ENCODE results near the gene GINS3. TPM values are rescaled to one million over a fixed set of nuclear protein-coding genes. Genes with fewer than 3 reads are reported as not detected.

GINS3 gene
- total RNA-seq, 1 donor from 2014 or later, result 6.9 TPM

DNA sequence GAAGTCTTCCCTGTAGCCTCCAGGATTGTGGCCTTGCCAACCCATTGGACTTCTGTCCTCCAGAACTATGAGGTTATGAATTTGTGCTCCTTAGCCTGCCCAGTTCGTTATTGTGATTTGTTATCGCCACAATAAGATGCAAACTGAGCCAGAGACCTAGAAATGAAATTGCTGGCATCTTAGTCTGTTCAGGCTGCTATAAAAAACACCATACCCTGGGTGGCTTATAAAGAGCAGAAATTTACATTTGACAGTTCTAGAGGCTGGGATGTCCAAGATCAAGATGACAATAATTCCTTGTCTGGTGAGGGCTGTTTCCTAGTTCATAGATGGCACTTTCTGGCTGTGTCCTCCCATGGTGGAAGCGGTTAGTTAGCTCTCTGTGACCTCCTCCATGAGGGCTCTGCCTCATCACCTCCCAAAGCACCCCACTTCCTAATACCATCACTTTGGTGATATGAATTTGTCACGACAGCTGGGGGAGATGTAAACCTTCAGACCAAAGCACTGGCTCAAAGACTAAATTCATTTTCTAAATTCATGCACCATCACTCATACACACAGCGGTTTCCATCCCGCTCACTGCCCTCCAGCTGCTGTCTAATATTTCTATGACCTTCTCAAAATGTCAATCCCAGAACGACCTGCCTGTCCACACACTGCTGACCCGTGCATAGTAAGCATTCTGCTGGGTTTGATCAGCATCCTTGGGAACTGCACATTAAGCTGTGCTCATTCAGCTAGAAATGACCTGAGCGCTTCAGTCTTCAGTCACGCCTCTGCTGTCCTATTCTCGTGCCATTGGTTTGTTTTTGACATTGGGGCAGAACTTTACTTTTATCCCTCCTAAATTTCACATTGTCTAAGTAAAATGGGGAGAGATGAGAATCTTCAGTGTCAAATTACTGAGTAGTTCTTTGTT is 36.6 kb downstream of the GINS3 start:
- no peaks in the 10 kb centered on the region for H3K9me3 Mint-ChIP-seq
- no peaks in the 10 kb centered on the region for H3K27me3 Mint-ChIP-seq
- intact Hi-C loops (cut with micrococcal nuclease), result no loop called here
- H3K4me1 Mint-ChIP-seq, result peaks cover 16% of the 10 kb centered on the region
- ChIA-PET POLR2A (no interaction called here), CTCF (no interaction called here)
- no peak for ATAC-seq (ENCODE audit: low read depth)
- TF ChIP-seq, protein P1, sequence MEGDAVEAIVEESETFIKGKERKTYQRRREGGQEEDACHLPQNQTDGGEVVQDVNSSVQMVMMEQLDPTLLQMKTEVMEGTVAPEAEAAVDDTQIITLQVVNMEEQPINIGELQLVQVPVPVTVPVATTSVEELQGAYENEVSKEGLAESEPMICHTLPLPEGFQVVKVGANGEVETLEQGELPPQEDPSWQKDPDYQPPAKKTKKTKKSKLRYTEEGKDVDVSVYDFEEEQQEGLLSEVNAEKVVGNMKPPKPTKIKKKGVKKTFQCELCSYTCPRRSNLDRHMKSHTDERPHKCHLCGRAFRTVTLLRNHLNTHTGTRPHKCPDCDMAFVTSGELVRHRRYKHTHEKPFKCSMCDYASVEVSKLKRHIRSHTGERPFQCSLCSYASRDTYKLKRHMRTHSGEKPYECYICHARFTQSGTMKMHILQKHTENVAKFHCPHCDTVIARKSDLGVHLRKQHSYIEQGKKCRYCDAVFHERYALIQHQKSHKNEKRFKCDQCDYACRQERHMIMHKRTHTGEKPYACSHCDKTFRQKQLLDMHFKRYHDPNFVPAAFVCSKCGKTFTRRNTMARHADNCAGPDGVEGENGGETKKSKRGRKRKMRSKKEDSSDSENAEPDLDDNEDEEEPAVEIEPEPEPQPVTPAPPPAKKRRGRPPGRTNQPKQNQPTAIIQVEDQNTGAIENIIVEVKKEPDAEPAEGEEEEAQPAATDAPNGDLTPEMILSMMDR (IDR thresholded peaks at IDR 0.05), result no peak
- no peak overlapping the region for H3K27ac Mint-ChIP-seq
- no peak overlapping the region for H3K4me3 Mint-ChIP-seq
- no peak for DNase-seq
- H3K36me3 Mint-ChIP-seq (ENCODE audit: low read depth), result no peaks in the 10 kb centered on the region

DNA sequence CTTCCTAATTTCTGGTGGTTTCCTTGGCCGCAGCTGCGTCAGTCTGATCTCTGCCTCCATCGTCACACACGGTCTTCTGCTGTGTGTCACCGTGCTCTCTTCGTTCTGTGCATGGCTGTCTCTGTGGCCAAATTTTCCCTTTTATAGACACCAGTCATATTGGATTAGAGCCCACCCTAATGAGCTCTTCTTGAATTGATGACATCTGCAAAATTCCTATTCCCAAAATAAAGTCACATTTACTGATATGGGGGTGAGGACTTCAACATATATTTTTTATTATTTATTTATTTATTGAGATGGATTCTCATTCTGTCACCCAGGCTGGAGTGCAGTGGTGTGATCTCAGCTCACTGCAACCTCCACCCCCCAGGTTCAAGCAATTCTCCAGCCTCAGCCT is 38.4 kb downstream of the GINS3 start:
- Mint-ChIP-seq H3K4me1 (peaks cover 8% of the 10 kb centered on the region), H3K27me3 (no peaks in the 10 kb centered on the region), H3K27ac (no peak overlapping the region), H3K36me3 (ENCODE audit: low read depth) (no peaks in the 10 kb centered on the region), H3K4me3 (no peak overlapping the region), H3K9me3 (no peaks in the 10 kb centered on the region)
- ATAC-seq (ENCODE audit: low read depth) (no peak), DNase-seq (no peak)
- intact Hi-C loops (cut with micrococcal nuclease), result no loop called here
- TF ChIP-seq, protein P1 (IDR thresholded peaks at IDR 0.05), result no peak
- CTCF ChIA-PET, result no interaction called here
- POLR2A ChIA-PET, result no interaction called here

DNA sequence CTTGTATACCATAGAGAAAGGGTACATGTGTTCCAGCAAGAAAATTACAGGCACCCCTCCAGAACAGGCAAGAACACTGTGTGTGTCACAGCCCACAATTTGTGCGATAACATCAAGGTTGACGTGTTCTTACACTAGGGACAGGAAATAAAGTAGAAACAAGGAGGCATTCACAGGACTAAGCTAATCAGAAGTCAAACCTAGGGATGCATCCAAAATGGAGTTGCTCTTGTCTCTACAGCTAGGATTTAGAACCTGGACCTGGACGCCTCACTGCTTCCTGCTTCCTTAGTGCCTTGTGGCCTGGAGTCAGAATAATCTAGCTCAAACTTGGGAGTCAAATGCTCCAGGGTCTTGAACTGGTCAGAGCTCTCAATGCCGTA is 41.3 kb downstream of the GINS3 start:
- CTCF ChIA-PET, result no interaction called here
- H3K4me1 Mint-ChIP-seq, result peaks cover 2% of the 10 kb centered on the region
- no peak overlapping the region for H3K27ac Mint-ChIP-seq
- no peaks in the 10 kb centered on the region for H3K36me3 Mint-ChIP-seq (ENCODE audit: low read depth)
- POLR2A ChIA-PET, result no interaction called here
- H3K9me3 Mint-ChIP-seq, result peaks cover 7% of the 10 kb centered on the region
- TF ChIP-seq, protein P1 (IDR thresholded peaks at IDR 0.05), result no peak
- intact Hi-C loops (cut with micrococcal nuclease), result no loop called here
- DNase-seq, result no peak
- H3K4me3 Mint-ChIP-seq, result no peak overlapping the region
- ATAC-seq (ENCODE audit: low read depth), result no peak
- H3K27me3 Mint-ChIP-seq, result no peaks in the 10 kb centered on the region

DNA sequence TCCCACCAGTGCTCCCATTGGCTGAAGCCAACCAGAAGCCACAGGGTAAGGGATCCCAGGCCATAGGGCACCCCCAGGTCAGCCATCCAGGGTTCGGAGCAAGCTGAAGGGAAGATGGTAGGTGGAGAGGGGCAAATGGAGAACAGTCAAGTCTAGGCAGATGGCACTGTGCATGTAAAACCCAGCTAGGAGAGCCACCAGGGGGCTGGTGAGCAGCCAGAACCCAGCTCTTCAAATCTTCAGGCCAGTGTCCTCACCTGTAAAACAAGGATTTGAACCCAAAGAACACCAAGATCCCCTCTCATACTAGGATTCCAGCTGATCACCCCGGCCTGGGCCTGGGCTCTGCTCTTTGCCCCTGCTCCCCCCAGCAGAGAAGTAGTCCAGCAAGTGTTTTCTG is 43.5 kb downstream of the GINS3 start:
- no peak for DNase-seq
- ChIA-PET CTCF (no interaction called here), POLR2A (no interaction called here)
- Mint-ChIP-seq H3K27ac (no peak overlapping the region), H3K4me3 (no peak overlapping the region), H3K9me3 (peaks cover 7% of the 10 kb centered on the region), H3K36me3 (ENCODE audit: low read depth) (no peaks in the 10 kb centered on the region), H3K4me1 (peaks cover 9% of the 10 kb centered on the region), H3K27me3 (no peaks in the 10 kb centered on the region)
- ATAC-seq (ENCODE audit: low read depth), result no peak
- intact Hi-C loops (cut with micrococcal nuclease), result no loop called here
- TF ChIP-seq, protein P1 (IDR thresholded peaks at IDR 0.05), result no peak

DNA sequence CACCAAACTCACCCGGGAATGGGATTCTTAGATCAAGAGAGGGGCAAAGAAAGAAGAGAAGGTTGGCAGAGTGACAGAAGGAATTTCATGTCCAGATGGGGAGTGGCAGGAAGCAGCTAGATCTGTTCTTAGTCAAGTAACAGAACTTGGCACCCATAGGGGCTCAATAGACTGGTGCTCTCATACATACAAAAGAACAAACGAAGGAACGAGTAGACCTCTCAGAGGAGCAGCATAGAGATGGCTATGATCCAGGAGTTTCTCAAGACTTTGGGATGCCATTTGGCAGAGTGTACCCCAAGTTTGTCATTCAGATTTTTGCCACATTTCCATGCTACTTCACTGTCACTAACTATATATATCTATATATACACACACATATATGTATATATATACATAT is 47.9 kb downstream of the GINS3 start:
- H3K4me3 Mint-ChIP-seq, result no peak overlapping the region
- POLR2A ChIA-PET, result no interaction called here
- H3K36me3 Mint-ChIP-seq (ENCODE audit: low read depth), result no peaks in the 10 kb centered on the region
- peaks cover 7% of the 10 kb centered on the region for H3K9me3 Mint-ChIP-seq
- H3K27me3 Mint-ChIP-seq, result peaks cover 5% of the 10 kb centered on the region
- no peak overlapping the region for H3K27ac Mint-ChIP-seq
- intact Hi-C loops (cut with micrococcal nuclease), result no loop called here
- TF ChIP-seq, protein P1 (IDR thresholded peaks at IDR 0.05), result no peak
- ATAC-seq (ENCODE audit: low read depth) (no peak), DNase-seq (no peak)
- CTCF ChIA-PET, result no interaction called here
- H3K4me1 Mint-ChIP-seq, result peaks cover 9% of the 10 kb centered on the region
